HepG2 (cell line): ENCODE results near the gene CACNA2D3.

Experiments
- ETV6 ChIP-seq: sonication (generic); formaldehyde crosslinking; conservative IDR thresholded peaks from 2 replicates; pipeline ENCODE4 v1.4.0; 2020; ENCODE audit warnings: missing genetic modification reagents
- MAFF ChIP-seq: IDR thresholded peaks from 2 replicates; pipeline ENCODE4 v1.6.1; 2011; ENCODE audit warnings: low read depth, low read length, improper control_type of control experiment
- POLR2AphosphoS5 ChIP-seq: IDR thresholded peaks from 2 replicates; pipeline ENCODE4 v1.6.1; 2012; ENCODE audit warnings: low read depth, low read length
- ZC3H13 ChIP-seq: sonication (generic); formaldehyde crosslinking; IDR thresholded peaks from 2 replicates; pipeline ENCODE4 v1.8.1; 2023; ENCODE audit warnings: mild to moderate bottlenecking, missing genetic modification reagents, moderate library complexity
- ZNF224 ChIP-seq: sonication (generic); formaldehyde crosslinking; IDR thresholded peaks from 2 replicates; pipeline ENCODE4 v1.5.0; 2020; ENCODE audit warnings: mild to moderate bottlenecking, missing genetic modification reagents
- TF ChIP-seq, protein P1 (sequence below): sonication (generic); formaldehyde crosslinking; IDR thresholded peaks from 2 replicates; pipeline ENCODE4 v1.4.0; 2020; ENCODE audit warnings: missing genetic modification reagents
- TF ChIP-seq, protein P2 (sequence below): sonication (generic); formaldehyde crosslinking; IDR thresholded peaks from 2 replicates; pipeline ENCODE4 v1.5.0; 2020; ENCODE audit warnings: mild to moderate bottlenecking, missing genetic modification reagents, moderate library complexity
- TF ChIP-seq, protein P3 (sequence below): IDR thresholded peaks from 2 replicates; pipeline ENCODE4 v1.6.1; 2016; ENCODE audit warnings: low read depth
- TF ChIP-seq, protein P4 (sequence below): IDR thresholded peaks from 2 replicates; pipeline ENCODE4 v1.6.1; 2012; ENCODE audit warnings: inconsistent platforms

DNA sequence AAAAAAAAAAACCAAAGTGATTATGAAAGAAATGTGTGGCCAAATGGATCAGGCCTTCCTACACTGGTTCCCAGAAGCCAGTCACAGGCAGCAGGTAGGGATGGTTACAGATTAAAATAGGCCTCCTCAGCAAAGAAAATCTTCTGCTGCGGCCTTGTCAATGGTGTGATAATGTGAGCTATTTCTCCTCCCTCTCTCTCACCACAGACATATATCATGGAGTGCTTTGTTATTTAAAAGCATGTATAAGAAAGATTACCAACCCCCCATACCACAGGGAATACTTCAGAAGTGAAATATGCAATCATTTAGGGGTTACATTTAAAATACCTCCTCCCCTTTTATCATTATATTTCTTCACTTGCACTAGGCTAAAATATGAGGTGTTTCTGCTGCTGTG, 837.7 kb downstream of the CACNA2D3 start:
- TF ChIP-seq MAFF: no peak
- no peak for TF ChIP-seq POLR2AphosphoS5
- no peak for TF ChIP-seq ZC3H13 (CRISPR knock-in tag)
- TF ChIP-seq, protein P1, sequence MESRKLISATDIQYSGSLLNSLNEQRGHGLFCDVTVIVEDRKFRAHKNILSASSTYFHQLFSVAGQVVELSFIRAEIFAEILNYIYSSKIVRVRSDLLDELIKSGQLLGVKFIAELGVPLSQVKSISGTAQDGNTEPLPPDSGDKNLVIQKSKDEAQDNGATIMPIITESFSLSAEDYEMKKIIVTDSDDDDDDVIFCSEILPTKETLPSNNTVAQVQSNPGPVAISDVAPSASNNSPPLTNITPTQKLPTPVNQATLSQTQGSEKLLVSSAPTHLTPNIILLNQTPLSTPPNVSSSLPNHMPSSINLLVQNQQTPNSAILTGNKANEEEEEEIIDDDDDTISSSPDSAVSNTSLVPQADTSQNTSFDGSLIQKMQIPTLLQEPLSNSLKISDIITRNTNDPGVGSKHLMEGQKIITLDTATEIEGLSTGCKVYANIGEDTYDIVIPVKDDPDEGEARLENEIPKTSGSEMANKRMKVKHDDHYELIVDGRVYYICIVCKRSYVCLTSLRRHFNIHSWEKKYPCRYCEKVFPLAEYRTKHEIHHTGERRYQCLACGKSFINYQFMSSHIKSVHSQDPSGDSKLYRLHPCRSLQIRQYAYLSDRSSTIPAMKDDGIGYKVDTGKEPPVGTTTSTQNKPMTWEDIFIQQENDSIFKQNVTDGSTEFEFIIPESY: no peak
- TF ChIP-seq, protein P2, sequence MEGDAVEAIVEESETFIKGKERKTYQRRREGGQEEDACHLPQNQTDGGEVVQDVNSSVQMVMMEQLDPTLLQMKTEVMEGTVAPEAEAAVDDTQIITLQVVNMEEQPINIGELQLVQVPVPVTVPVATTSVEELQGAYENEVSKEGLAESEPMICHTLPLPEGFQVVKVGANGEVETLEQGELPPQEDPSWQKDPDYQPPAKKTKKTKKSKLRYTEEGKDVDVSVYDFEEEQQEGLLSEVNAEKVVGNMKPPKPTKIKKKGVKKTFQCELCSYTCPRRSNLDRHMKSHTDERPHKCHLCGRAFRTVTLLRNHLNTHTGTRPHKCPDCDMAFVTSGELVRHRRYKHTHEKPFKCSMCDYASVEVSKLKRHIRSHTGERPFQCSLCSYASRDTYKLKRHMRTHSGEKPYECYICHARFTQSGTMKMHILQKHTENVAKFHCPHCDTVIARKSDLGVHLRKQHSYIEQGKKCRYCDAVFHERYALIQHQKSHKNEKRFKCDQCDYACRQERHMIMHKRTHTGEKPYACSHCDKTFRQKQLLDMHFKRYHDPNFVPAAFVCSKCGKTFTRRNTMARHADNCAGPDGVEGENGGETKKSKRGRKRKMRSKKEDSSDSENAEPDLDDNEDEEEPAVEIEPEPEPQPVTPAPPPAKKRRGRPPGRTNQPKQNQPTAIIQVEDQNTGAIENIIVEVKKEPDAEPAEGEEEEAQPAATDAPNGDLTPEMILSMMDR (CRISPR knock-in tag): no peak
- TF ChIP-seq, protein P3, sequence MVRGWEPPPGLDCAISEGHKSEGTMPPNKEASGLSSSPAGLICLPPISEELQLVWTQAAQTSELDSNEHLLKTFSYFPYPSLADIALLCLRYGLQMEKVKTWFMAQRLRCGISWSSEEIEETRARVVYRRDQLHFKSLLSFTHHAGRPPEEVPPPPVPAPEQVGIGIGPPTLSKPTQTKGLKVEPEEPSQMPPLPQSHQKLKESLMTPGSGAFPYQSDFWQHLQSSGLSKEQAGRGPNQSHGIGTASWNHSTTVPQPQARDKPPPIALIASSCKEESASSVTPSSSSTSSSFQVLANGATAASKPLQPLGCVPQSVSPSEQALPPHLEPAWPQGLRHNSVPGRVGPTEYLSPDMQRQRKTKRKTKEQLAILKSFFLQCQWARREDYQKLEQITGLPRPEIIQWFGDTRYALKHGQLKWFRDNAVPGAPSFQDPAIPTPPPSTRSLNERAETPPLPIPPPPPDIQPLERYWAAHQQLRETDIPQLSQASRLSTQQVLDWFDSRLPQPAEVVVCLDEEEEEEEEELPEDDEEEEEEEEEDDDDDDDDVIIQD (CRISPR knock-in tag): no peak
- TF ChIP-seq, protein P4, sequence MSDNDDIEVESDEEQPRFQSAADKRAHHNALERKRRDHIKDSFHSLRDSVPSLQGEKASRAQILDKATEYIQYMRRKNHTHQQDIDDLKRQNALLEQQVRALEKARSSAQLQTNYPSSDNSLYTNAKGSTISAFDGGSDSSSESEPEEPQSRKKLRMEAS: no peak
- no peak for TF ChIP-seq ZNF224 (CRISPR knock-in tag)
- TF ChIP-seq ETV6: no peak
